Muscle layer of colon (tissue), 2 donors: ENCODE measurements around the gene MYOT.

ENCODE experiments used
- H3K27ac ChIP-seq: one replicate; pipeline ENCODE4 v1.7.0; 2013; ENCODE audit warnings: low read depth, mild to moderate bottlenecking, low read length, moderate library complexity
- H3K27me3 ChIP-seq, 2 donors: one replicate each; pipeline ENCODE4 v1.7.0; 2013; ENCODE audit warnings: low read length in 2 of 2, mild to moderate bottlenecking in 2 of 2; ENCODE audit not compliant: insufficient read depth in 2 of 2, control insufficient read depth in 1 of 2
- H3K36me3 ChIP-seq: one replicate; pipeline ENCODE4 v1.7.0; 2013; ENCODE audit warnings: mild to moderate bottlenecking, low read length; ENCODE audit not compliant: insufficient read depth
- H3K4me1 ChIP-seq: one replicate; pipeline ENCODE4 v1.7.0; 2013; ENCODE audit warnings: mild to moderate bottlenecking, low read length; ENCODE audit not compliant: insufficient read depth
- H3K4me3 ChIP-seq, 2 donors: one replicate each; pipeline ENCODE4 v1.7.0; 2013; ENCODE audit warnings: low read length in 2 of 2, low read depth in 1 of 2, mild to moderate bottlenecking in 1 of 2, moderate library complexity in 1 of 2
- H3K9ac ChIP-seq: one replicate; pipeline ENCODE4 v1.7.0; 2013; ENCODE audit warnings: low read length
- H3K9me3 ChIP-seq: one replicate; pipeline ENCODE4 v1.7.0; 2013; ENCODE audit warnings: mild to moderate bottlenecking, low read length
- donor health status: abdominal sarcoma.
- donor health status: Adenocarcinoma of cecum.

MYOT gene

DNA sequence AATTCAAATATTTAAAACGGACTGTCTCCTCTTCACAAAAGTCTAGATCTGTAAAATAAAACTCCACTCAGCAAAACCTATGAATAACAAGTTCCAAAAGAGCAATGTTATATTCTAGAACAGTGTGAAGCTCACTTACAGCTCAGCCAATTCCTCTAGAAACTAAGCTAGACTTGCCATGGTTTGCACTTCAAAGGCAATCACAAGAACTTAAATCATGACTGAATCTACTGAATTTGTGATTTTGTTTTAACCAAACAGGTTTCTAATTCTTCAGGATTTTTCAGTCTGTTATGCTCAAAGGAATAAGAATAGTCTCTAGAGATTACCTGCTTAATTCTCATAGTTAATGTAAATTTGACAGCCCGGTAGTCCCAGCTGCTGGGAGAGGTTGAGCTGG, 20.2 kb downstream of the MYOT start:
- H3K4me3 ChIP-seq = no peak overlapping the region
- H3K9ac ChIP-seq = no peak overlapping the region

DNA sequence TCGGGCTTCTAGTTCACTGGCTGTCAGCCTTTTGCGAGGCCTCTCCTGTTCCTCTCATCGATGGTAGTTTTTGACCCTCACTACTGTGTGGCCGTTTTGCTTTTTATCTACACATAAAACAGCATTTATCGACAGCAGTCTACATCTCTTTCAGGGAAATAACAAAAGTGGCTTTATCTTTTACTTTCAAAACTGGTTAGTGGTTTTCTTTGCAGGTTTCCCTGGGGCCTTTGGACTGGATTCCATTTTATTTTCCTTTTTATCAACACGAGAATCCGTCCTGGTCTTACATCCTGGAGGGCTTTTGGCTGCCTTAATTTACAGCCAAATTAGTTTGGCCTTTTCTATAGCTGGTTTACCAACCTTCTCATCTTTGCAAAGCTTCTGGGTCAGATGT, 20.8 kb downstream of the MYOT start:
- Histone ChIP-seq H3K27me3 (no peaks in the 10 kb centered on the region), H3K4me1 (peaks cover 4% of the 10 kb centered on the region), H3K9ac (no peak overlapping the region), H3K9me3 (no peaks in the 10 kb centered on the region), H3K4me3 (peak overlapping the region; percentile 56 to 62), H3K36me3 (no peaks in the 10 kb centered on the region), H3K27ac (peak overlapping the region; percentile 39)

More for the DNA sequence above, 20.2 kb downstream of the MYOT start:
- no peaks in the 10 kb centered on the region for H3K36me3 ChIP-seq
- no peaks in the 10 kb centered on the region for H3K9me3 ChIP-seq
- H3K4me1 ChIP-seq = peaks cover 4% of the 10 kb centered on the region
- no peaks in the 10 kb centered on the region for H3K27me3 ChIP-seq
- H3K27ac ChIP-seq = no peak overlapping the region

DNA sequence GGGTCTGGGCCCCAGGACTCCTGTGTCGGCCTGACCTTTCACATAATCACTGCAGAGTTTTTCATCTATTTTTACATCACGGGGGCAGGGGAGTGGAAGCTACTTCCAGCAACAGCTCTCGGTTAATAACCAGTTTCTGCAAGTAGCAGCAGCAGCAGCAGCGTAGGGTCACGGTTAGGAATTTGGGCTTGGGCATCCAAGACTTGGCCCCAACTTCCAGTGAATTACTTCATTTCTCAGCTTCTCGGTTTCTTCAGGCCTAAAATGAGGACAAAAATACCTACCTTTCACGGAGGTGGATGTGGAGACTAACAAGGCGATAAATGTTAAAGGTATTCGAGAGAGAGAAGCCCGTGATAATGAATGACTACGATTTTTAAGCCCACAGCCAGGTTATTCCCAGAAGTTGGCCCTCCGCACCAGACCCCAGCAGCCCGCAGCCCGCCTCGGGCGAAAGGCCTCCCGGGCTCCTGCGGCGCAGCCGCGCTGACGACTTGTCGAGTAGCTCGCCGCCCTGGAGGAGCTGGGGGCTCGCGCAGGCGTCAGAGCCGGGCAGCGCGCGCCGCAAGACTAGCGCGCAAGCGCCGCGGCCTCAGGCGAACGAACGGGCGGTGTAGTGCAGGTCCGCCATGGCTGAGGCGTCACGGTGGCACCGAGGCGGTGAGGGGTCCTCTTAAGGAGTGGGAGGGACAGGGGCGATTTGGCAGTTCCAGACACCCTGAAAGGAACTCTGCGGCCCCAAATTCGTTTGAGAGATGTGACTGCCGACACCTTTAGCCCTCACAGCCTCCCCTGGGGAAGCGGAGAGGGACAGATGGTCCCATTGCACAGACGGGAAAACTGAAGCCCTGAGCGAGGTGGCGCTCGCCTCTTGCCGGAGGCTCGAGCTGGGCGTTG, 21.5 kb downstream of the MYOT start, which contains the start of gene PKD2L2:
Gene PKD2L2 (plus strand): TSS at position 595 of the 897 bp plus-strand sequence. CDS start 35 bp downstream, at position 630.
- Histone ChIP-seq H3K4me3 (peak within 1 kb of the TSS; percentile 56 to 62), H3K36me3 (no peaks in the 10 kb centered on the region), H3K9ac (no peak within 1 kb of the TSS), H3K4me1 (peaks cover 4% of the 10 kb centered on the region), H3K9me3 (no peaks in the 10 kb centered on the region), H3K27me3 (no peaks in the 10 kb centered on the region), H3K27ac (peak within 1 kb of the TSS; percentile 39)

DNA sequence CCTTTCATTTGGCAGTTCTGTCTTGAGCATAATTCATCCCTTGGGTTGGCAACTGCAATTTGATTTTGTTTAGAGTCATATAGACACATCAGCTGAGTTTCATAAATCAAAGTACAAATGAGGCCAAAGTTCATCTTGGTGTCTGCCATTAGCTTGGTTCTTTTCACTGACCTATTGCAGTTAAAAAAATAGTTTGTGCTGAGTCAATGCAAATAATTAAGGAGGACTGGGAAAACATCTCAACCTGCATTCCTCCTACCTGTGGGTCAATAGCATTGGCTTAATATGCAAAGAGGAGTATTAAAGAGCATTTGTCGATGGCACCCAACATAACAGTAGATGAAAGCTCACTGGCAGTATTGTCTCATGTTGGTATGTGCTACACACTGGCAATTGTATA, 23.2 kb downstream of the MYOT start:
- Histone ChIP-seq H3K9me3 (no peaks in the 10 kb centered on the region), H3K27ac (no peak overlapping the region), H3K4me1 (peaks cover 4% of the 10 kb centered on the region), H3K4me3 (no peak overlapping the region), H3K27me3 (no peaks in the 10 kb centered on the region), H3K36me3 (no peaks in the 10 kb centered on the region), H3K9ac (no peak overlapping the region)

DNA sequence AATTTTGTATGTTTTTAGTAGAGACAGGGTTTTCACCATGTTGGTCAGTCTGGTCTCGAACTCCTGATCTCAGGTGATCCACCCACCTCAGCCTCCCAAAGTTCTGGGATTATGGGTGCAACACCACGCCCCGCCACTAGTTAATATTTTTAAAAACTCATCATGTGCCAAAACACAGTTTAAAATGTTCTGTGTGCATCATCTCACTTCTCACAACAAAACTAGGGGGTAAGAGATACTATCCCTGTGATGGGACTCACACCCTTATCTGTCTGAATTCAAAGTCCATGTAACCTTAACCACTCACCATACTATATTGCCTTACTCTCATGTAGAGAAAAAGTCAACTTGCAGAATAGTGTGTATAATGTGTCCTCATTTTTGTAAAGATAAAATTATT, 24.2 kb downstream of the MYOT start:
- Histone ChIP-seq H3K27ac (no peak overlapping the region), H3K9ac (no peak overlapping the region), H3K4me1 (peaks cover 4% of the 10 kb centered on the region), H3K4me3 (no peak overlapping the region), H3K9me3 (no peaks in the 10 kb centered on the region), H3K27me3 (no peaks in the 10 kb centered on the region), H3K36me3 (no peaks in the 10 kb centered on the region)

DNA sequence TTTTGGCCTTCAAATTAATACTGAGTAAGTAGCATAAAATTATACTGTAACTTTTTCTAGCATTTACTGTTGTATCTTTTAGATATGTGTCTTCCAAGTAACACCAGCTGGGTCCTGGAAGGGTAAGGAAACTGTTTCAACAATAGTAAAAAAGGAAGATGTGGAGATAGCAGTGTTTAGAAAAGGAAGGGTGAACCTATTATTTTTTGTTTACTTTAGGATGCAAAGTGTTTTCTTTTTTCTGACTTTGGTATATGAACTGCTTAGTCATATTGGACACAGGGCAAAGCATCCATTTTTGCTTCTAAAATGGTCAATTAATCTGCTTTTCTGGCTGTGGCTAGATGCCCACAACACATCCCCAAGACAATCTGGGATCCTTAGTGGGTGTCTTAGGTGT, 26.9 kb downstream of the MYOT start:
- Histone ChIP-seq H3K9ac (no peak overlapping the region), H3K4me3 (no peak overlapping the region), H3K27me3 (no peaks in the 10 kb centered on the region), H3K9me3 (no peaks in the 10 kb centered on the region), H3K27ac (no peak overlapping the region), H3K4me1 (no peaks in the 10 kb centered on the region), H3K36me3 (no peaks in the 10 kb centered on the region)

DNA sequence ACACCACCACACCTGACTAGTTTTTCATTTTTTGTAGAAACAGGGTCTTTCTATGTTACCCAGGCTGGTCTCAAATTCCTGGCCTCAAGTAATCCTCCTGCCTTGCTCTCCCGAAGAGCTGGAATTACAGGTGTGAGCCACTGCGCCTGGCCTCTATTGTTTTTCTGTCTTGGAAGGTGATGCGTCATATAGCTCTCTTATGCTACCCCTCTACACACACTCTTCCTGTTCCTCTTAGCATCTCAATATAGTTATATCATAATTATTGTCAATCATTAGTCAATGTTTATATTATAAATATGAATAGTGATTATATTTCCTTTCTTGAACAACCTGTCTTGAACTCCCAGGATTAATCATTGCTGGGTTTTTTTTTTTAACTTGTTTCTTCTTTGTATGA, 28.9 kb downstream of the MYOT start:
- Histone ChIP-seq H3K27ac (no peak overlapping the region), H3K9ac (no peak overlapping the region), H3K9me3 (no peaks in the 10 kb centered on the region), H3K36me3 (no peaks in the 10 kb centered on the region), H3K4me3 (no peak overlapping the region), H3K4me1 (no peaks in the 10 kb centered on the region), H3K27me3 (no peaks in the 10 kb centered on the region)

DNA sequence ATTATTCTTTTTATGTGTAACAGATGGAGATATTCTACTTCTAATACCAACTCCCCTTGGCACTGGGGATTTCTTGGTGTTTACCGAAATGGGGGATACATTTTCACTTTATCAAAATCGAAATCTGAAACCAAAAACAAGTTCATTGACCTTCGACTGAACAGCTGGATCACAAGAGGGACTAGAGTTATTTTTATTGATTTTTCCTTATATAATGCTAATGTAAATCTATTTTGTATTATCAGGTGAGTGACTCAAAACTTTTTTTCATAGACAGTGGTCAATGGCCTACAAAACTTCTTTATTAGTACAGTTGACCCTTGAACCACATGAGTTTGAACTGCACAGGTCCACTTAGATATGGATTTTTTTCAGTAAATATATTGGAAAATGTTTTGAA, 31.8 kb downstream of the MYOT start:
- Histone ChIP-seq H3K36me3 (no peaks in the 10 kb centered on the region), H3K4me1 (no peaks in the 10 kb centered on the region), H3K4me3 (no peak overlapping the region), H3K27me3 (no peaks in the 10 kb centered on the region), H3K9me3 (no peaks in the 10 kb centered on the region), H3K27ac (no peak overlapping the region), H3K9ac (no peak overlapping the region)

DNA sequence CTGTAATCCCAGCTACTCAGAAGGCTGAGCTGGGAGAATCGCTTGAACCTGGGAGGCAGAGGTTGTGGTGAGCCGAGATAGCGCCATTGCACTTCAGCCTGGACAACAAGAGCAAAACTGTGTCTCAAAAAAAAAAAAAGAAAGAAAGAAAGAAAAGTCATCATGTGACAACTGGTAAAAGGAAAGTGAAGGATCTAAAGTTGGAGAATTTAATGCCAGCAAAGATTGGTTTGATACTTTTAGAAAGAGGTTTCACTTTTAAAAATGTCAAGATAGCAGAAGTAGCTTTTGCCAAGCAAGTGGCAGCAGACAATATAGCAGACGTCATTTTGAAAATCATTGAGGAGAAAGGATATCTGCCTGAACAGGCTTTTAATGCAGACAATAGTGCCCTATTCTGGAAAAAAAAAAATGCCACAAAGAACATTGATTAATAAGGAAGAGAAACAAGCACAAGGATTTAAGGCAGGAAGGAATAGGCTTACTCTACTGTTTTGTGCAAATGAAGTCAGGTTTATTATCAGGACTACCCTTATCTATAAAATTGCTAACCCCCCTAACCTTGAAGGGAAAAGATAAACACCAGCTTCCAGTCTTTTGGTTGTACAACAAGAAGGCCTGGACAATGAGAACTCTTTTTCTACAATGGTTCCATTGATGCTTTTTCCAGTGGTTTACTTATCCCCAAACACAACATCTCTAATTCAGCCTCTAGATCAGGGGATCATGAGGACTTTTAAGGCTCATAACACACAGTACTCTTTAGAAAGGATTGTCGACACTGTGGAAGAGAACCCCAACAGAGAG, 33.6 kb downstream of the MYOT start:
- Histone ChIP-seq H3K9ac (no peak overlapping the region), H3K4me1 (no peaks in the 10 kb centered on the region), H3K36me3 (no peaks in the 10 kb centered on the region), H3K27ac (no peak overlapping the region), H3K9me3 (no peaks in the 10 kb centered on the region), H3K27me3 (no peaks in the 10 kb centered on the region), H3K4me3 (no peak overlapping the region)

DNA sequence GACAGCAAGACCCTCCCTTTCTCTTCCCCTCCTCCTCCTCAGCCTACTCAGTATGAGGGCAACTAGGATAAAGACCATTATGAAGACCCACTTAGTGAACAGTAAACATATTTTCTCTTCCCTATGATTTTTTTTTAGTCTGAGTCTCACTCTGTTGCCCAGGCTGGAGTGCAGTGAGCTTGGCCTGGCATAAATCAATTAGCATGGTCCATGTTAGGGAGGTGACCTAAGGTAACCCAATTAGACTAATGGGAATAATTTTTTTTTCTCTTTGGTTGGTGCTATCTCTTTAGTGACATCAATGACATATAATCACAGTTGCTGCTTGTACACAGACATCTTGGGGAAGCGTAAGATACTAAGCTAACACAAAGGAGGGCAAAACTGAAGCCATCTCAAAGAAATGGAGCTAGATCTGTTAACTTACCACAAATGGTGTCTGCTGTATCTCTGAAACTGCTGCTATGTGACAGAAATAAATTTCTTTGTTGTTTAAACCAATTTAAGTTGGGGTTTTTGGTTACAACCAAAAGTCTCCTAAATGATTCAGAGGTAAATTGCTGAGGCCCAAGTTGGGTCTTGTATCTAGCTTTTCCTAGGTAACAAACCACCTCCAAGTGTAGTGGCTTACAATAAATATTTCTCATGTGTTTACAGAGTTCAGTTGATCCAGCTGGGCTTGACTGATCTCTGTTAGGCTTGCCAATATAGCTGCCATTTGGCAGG, 34.9 kb downstream of the MYOT start:
- H3K9me3 ChIP-seq = no peaks in the 10 kb centered on the region
- H3K4me1 ChIP-seq = no peaks in the 10 kb centered on the region
- H3K9ac ChIP-seq = no peak overlapping the region
- H3K36me3 ChIP-seq = no peaks in the 10 kb centered on the region
- H3K4me3 ChIP-seq = no peak overlapping the region
- H3K27ac ChIP-seq = no peak overlapping the region
- H3K27me3 ChIP-seq = no peaks in the 10 kb centered on the region

DNA sequence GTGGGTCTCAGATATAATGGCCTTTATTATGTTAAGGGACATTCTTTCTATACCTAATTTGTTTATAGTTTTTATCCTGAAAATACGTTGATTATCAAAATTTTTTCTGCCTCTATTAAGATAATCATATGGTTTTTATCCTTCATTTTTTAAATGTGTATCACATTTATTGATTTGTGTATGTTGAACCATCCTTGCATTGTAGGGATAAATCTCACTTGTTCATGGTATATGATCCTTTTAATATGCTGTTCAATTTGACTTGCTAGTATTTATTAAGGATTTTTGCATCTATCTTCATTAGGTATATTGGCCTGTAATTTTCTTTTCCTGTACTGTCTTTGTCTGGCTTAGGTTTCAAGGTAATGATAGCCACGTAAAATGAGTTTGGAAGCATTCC, 47.1 kb downstream of the MYOT start:
- Histone ChIP-seq H3K36me3 (no peaks in the 10 kb centered on the region), H3K4me3 (no peak overlapping the region), H3K27ac (no peak overlapping the region), H3K4me1 (no peaks in the 10 kb centered on the region), H3K9me3 (no peaks in the 10 kb centered on the region), H3K27me3 (no peaks in the 10 kb centered on the region), H3K9ac (no peak overlapping the region)
